Measurements from ENCODE around the gene CHRNA4.

- TF ChIP-seq CTCF (conservative IDR thresholded peaks at IDR 0.05) (no peak), ZFX (IDR thresholded peaks at IDR 0.05) (no peak)
Measured at GRCh38 chr20:63318391-63319163, 42.6 kb downstream of the CHRNA4 start.

Data from C4-2B (cell line).